GM10248 (cell line): ENCODE data around the gene CCDC91.
"Not testable (repeated sequence)": the region's sequence is repeated elsewhere in the genome, so short reads cannot be mapped to it uniquely, and the experiment has no call there.

Experiments
- CTCF ChIA-PET: fragments of 300-600 bp; sonication (Branson Sonifier 250); formaldehyde crosslinking; extraction: SDS; loops from one replicate; lab custom pipeline; 2021; ENCODE audit warnings: antibody characterized with exemption; lab: Yijun Ruan, JAX
- POLR2A ChIA-PET: fragments of 350-650 bp; sonication (Branson Sonifier 250); formaldehyde crosslinking; extraction: SDS; loops from one replicate; lab custom pipeline; 2020; ENCODE audit warnings: antibody characterized with exemption; lab: Yijun Ruan, JAX
- DNase-seq: peaks from one replicate; pipeline ENCODE4 v3.0.0; 2012; ENCODE audit errors: extremely low spot score
- TF ChIP-seq, protein P1 (sequence below): IDR thresholded peaks from 2 replicates; pipeline ENCODE4 v1.5.1; 2012; ENCODE audit warnings: mild to moderate bottlenecking, low read depth; ENCODE audit errors: extremely low read depth, missing control alignments, control extremely low read depth

Gene CCDC91

DNA sequence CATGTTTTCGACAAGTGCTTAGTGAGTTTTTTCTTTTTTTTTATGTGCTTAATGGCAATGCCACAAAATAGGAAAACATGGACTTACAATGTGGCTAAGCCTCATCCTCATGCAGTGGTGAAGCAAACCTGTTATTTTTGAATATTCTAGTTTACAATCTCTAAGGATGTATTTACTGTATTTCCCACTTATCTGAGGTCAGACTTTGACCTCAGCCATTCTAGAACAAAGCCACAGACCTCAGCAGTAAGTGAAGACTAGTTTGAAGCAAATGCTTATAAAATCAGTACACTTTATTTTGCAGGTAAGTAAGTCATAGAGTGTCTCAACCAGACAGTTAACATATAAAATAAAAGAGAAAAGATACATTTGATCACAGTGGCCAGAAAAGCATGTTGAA lies 130.1 kb downstream of the CCDC91 start:
- DNase-seq = no peak
- CTCF ChIA-PET = no interaction called here
- POLR2A ChIA-PET = no interaction called here
- TF ChIP-seq, protein P1, sequence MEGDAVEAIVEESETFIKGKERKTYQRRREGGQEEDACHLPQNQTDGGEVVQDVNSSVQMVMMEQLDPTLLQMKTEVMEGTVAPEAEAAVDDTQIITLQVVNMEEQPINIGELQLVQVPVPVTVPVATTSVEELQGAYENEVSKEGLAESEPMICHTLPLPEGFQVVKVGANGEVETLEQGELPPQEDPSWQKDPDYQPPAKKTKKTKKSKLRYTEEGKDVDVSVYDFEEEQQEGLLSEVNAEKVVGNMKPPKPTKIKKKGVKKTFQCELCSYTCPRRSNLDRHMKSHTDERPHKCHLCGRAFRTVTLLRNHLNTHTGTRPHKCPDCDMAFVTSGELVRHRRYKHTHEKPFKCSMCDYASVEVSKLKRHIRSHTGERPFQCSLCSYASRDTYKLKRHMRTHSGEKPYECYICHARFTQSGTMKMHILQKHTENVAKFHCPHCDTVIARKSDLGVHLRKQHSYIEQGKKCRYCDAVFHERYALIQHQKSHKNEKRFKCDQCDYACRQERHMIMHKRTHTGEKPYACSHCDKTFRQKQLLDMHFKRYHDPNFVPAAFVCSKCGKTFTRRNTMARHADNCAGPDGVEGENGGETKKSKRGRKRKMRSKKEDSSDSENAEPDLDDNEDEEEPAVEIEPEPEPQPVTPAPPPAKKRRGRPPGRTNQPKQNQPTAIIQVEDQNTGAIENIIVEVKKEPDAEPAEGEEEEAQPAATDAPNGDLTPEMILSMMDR = no peak

- ChIA-PET CTCF (interaction anchor here (1.2 kb wide), 1 partner anchor 12 kb away, joined by 5 read pairs; no protein-coding TSS in a partner anchor), POLR2A (no interaction called here)
- TF ChIP-seq, protein P1 = no peak
- DNase-seq = no peak
Observed at GRCh38 chr12:28327722-28328121, 137.5 kb downstream of the CCDC91 start.

DNA sequence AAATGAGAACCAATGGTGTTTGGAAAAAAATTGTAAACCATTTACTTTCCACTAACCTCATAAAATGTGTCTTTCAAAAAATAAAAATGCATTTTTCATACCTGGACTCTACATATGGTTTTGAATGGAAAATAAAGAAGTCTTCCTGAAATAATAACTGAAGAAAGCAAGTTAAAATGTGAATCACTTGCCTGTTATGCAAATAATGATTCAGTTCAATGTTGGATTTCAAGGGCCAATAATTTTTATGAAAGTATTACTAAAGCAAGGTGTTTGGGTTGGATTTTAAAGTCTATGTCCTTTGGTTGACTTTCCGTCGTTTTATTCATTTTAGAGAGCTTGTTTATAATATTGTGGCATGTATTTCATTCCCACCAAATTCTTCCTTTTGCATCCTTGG lies 138.7 kb downstream of the CCDC91 start:
- TF ChIP-seq, protein P1 = no peak
- CTCF ChIA-PET = no interaction called here
- POLR2A ChIA-PET = no interaction called here
- no peak for DNase-seq

DNA sequence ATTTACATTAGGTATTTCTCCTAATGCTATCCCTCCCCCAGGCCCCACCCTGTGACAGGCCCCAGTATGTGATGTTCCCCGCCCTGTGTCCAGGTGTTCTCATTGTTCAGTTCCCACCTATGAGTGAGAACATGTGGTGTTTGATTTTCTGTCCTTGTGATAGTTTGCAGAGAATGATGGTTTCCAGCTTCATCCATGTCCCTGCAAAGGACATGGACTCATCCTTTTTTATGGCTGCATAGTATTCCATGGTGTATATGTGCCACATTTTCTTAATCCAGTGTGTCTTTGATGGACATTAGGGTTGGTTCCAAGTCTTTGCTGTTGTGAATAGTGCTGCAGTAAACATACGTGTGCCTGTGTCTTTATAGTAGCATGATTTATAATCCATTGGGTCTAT lies 139.5 kb downstream of the CCDC91 start:
- CTCF ChIA-PET, DNase-seq, POLR2A ChIA-PET: not testable (repeated sequence)

DNA sequence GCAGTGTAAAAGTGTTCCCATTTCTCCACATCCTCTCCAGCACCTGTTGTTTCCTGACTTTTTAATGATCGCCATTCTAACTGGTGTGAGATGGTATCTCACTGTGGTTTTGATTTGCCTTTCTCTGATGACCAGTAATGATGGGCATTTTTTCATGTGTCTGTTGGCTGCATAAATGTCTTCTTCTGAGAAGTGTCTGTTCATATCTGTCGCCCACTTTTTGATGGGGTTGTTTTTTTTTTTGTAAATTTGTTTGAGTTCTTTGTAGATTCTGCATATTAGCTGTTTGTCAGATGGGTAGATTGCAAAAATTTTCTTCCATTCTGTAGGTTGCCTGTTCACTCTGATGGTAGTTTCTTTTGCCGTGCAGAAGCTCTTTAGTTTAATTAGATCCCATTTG lies 140.0 kb downstream of the CCDC91 start:
- CTCF ChIA-PET, POLR2A ChIA-PET, DNase-seq: not testable (repeated sequence)

- CTCF ChIA-PET = no interaction called here
- TF ChIP-seq, protein P1 = no peak
- POLR2A ChIA-PET = no interaction called here
- DNase-seq = no peak
Observed at GRCh38 chr12:28331130-28331529, 140.9 kb downstream of the CCDC91 start.

DNA sequence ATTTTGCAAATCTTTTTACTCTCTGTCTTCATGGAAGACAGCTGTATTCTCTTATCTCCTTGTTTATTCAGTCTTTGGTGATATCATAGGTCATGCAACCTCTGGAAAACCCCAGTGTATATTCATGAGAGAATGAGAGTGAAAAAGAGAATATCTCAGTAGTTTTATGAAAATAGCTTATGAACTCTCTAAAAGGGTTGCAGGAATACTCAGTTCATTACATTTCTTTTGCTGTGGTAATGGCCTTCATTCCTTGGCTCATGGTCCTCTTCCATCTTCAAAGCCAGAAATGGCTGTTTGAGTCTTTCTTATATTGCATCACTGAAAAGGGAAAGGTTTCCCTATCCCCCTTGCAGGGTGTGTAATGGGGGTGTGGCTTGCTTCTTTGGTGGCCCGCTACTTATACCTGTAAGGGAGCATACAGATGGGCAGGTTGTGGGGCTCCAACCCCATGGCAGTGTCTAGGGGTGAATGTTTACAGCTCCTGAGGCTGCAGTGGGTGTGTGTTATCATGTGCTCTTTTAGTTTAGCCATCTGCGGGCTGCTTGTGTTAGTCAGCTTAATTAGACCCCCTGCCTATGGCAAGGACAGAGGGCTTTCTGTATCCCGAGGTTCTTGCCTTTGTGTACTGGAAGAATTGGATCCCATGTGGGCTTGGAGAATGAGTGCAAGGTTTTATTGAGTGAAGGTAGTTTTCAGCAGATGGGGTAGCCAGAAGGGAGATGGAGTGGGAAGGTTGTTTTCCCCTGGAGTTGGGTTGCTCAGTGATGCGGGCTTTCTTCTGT lies 150.2 kb downstream of the CCDC91 start:
- no peak for DNase-seq
- ChIA-PET POLR2A (no interaction called here), CTCF (interaction anchor here (0.9 to 1.4 kb wide), 3 partner anchors 9 to 13 kb away, joined by 3 to 5 read pairs (median 3); no protein-coding TSS in a partner anchor)
- TF ChIP-seq, protein P1 = no peak
